Epithelial cell of proximal tubule (primary cell): ENCODE results near the gene ARPC4. TPM values are rescaled to one million over a fixed set of nuclear protein-coding genes. Genes with fewer than 3 reads are reported as not detected.

ENCODE experiments used
- DNase-seq: peaks from one replicate; pipeline ENCODE4 v3.0.0-alpha.2; 2011; ENCODE audit warnings: low read depth
- H3K4me3 ChIP-seq: 2 replicates; pipeline ENCODE4 v1.5.1; 2011; ENCODE audit warnings: low read depth, mild to moderate bottlenecking, low read length
- CTCF ChIP-seq: conservative IDR thresholded peaks from 2 replicates; pipeline ENCODE4 v1.5.1; 2012; ENCODE audit warnings: low read depth, mild to moderate bottlenecking, low read length
- total RNA-seq: library from RNA; depleted of rRNA; stranded (reverse); fragments of >200 nt; gene quantifications from 2 replicates; pipeline ENCODE4 v1.2.3, GENCODE V29; 2015

ARPC4 gene
- total RNA-seq, 1 donor from 2014 or later, result 153 TPM

GRCh38 chr3:9787714-9788113 lies 5.2 kb upstream of the ARPC4 start:
- no peak for DNase-seq
- TF ChIP-seq CTCF, result no peak
- H3K4me3 ChIP-seq, result no peak overlapping the region

DNA sequence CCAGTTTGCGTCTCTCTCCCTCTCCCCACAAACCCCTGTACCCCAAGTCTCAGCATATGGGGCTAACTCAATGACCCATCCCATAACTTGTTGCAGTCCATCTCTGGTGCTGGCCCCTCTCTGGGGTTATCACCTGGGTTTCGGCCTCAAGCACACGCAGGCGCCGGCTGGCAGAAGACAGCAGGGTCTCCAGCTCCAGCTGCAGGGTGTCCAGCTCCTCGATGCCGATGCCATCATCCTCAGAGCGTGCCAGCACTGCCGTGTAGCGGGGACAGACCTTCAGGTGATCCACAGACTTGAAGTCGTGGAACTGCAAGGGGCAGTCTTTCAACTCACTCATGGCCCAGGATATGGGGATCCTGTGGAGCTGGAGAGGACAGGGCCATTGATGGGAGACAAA lies 1.8 kb upstream of the ARPC4 start:
- H3K4me3 ChIP-seq, result peak overlapping the region; percentile 91
- DNase-seq, result no peak
- TF ChIP-seq CTCF, result no peak

- peak overlapping the region; percentile 91 for H3K4me3 ChIP-seq
- no peak for TF ChIP-seq CTCF
- DNase-seq, result no peak
Observed at GRCh38 chr3:9791790-9792404, 985 bp upstream of the ARPC4 start.

- no peak for TF ChIP-seq CTCF
- DNase-seq, result no peak
- H3K4me3 ChIP-seq, result peak overlapping the region; percentile 91
Observed at GRCh38 chr3:9793161-9793781, 389 bp downstream of the ARPC4 start.

DNA sequence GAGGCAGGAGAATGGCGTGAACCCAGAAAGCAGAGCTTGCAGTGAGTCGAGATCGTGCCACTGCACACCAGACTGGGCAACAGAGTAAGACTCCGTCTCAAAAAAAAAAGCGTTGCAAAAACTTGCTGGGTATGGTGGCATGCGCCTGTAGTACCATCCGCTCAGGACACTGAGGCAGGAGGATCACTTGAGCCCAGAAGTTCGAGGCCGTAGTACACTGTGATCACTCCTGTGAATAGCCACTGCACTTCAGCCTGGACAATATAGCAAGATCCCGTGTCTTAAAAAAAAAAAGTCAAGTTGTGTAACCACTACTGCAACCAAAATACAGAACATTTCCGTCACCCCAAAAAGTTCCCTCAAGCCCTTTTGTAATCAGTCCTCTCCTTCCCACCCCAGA lies 1.5 kb downstream of the ARPC4 start:
- no peak overlapping the region for H3K4me3 ChIP-seq
- no peak for DNase-seq
- no peak for TF ChIP-seq CTCF

DNA sequence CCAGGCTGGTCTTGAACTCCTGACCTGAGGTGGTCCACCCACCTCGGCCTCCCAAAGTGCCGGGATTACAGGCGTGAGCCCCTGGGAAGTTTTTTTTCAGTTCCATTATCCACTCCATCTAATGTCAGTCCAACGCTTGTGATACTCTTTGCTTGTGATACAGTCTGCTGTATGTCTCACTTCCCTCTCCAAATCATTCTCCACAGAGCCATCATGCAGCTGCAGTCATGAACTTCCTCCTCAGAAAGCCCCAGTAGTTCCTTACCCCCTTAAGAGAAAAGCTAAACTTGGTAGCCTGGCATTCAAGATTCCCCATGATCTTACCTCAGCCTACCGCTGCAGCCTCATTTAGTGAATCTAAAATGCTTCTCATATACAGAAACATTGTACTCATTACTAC lies 2.3 kb downstream of the ARPC4 start:
- no peak for DNase-seq
- H3K4me3 ChIP-seq, result no peak overlapping the region
- TF ChIP-seq CTCF, result no peak

DNA sequence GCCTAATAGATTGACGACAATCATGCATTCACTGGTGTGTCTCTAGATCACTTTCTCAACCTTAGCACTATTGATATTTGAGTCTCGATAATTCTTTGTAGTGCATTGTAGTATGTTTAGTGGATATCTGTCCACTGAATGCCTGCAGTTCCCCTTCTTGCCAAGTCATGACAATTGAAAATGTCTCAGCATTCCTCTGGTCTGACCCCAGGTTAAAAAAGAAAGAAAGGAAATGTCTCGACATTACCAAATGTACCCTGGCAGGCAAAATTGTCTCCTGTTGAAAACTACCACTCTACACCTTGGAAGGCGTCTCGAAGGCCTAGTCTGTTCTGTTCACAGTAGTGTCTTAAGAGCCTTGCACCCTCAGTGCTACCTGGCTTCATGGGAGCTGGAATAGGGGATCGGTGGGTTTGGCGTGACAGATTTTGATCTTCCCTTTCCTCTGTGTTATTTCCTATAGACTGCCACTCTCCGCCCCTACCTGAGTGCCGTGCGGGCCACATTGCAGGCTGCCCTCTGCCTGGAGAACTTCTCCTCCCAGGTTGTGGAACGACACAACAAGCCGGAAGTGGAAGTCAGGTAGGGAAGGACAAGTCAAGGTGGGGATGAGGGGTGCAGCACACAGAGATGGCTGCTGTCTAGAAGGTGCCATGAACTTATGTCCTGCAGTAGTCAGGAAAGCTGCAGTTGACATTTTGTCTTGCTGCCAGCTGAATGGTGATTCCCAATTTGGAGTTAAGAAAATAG lies 4.5 kb downstream of the ARPC4 start:
- TF ChIP-seq CTCF, result no peak
- H3K4me3 ChIP-seq, result no peak overlapping the region
- DNase-seq, result no peak
